Measurements from ENCODE around the gene VAV3. TPM values are rescaled to one million over a fixed set of nuclear protein-coding genes. Genes with fewer than 3 reads are reported as not detected.

The VAV3 gene
- total RNA-seq, 1 experiment from 2014 or later: 10.0 TPM

DNA sequence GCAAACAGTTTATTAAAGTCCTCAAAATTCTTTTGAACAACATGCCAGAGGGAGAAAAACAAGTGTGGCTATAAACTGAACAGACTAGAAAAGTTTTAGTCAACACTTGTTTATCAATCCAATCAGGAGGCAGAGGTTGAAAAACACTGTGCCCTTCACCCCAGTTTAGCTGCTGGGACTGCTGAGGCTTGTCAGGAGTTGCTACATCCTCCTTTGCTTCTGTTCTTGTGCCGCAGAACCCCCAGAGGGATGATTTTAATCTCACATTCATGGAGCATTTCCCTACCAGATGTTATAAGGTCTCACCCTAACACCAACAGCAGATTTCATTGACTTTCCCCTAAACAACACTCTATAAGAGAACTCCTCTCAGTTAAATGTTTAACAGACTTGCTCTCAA, 321.2 kb downstream of the VAV3 start:
- ATAC-seq: no peak
- Mint-ChIP-seq H3K9me3 (no peaks in the 10 kb centered on the region), H3K4me1 (no peaks in the 10 kb centered on the region)

DNA sequence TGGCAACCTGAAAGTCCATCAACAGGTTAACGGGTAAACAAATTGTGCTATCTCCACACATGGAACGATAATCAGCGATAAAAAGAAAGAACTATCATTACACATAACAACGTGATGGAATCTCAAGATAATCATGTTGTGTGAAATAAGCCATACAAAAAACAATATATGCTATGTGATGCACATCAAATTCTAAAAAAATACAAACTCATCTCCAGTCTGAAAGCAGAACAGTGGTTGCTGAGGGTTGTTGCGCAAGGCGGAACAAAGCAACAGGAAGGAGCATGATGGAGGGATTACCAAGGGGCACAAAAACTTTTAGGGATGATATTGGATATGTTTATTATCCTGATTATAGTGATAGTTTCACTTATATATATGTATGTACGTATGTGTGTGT, 324.8 kb downstream of the VAV3 start:
- Mint-ChIP-seq H3K4me1 (no peaks in the 10 kb centered on the region), H3K9me3 (no peaks in the 10 kb centered on the region), H3K27me3 (ENCODE audit: low read depth) (no peaks in the 10 kb centered on the region), H3K27ac (no peak overlapping the region), H3K4me3 (no peak overlapping the region), H3K36me3 (no peaks in the 10 kb centered on the region)
- ATAC-seq: no peak
- POLR2A ChIA-PET: no interaction called here
- no peak for DNase-seq (ENCODE audit: low spot score)
- TF ChIP-seq NR1H2 (CRISPR knock-in tag; IDR thresholded peaks at IDR 0.05) (no peak), TEAD1 (CRISPR knock-in tag; IDR thresholded peaks at IDR 0.05) (no peak), ZNF263 (CRISPR knock-in tag; IDR thresholded peaks at IDR 0.05; ENCODE audit: low read depth) (no peak), MYBL2 (CRISPR knock-in tag; IDR thresholded peaks at IDR 0.05) (no peak), IRF2 (CRISPR knock-in tag; IDR thresholded peaks at IDR 0.05; ENCODE audit: borderline replicate concordance, low read depth) (no peak), TEAD4 (CRISPR knock-in tag; IDR thresholded peaks at IDR 0.05) (no peak), ZNF317 (CRISPR knock-in tag; IDR thresholded peaks at IDR 0.05; ENCODE audit: borderline replicate concordance, low read depth) (no peak), ETV6 (CRISPR knock-in tag; IDR thresholded peaks at IDR 0.05) (no peak), TP53 (CRISPR knock-in tag; IDR thresholded peaks at IDR 0.05) (no peak)
- TF ChIP-seq, protein P1, sequence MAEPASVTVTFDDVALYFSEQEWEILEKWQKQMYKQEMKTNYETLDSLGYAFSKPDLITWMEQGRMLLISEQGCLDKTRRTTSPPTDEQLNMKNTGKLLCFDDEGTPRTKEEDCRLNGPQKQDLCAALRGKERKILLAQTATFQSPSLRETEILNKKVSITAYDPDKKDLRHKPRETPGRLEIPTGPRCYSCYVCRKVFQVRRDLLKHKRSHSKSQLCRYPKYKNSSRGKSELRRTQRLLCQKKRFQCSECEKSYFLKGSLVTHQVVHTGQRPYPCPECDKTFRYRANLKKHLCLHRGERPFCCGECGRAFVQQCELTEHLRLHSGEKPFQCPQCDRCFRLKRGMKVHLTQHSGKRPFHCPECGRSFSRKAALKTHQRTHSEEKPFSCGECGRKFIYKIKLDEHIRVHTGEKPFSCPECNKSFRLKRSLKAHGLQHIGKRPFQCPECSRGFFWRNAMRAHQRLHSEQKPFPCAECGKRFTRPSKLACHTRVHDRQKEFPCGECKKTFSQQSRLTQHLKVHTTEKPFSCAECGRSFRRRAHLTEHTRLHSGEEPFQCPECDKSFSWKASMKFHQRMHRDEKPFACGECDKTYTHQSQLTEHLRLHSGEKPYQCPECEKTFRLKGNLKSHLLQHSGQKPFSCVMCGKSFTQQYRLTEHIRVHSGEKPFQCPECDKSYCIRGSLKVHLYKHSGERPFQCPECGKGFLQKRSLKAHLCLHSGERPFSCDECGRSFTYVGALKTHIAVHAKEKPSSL (CRISPR knock-in tag; conservative IDR thresholded peaks at IDR 0.05): no peak
- CTCF ChIA-PET: interaction anchor here (1.1 kb wide), 1 partner anchor 327 kb away, joined by 4 read pairs; no protein-coding TSS in a partner anchor

More for the DNA sequence above, 321.2 kb downstream of the VAV3 start:
- POLR2A ChIA-PET: no interaction called here
- CTCF ChIA-PET: no interaction called here
- no peak for TF ChIP-seq GRHL2 (CRISPR knock-in tag; IDR thresholded peaks at IDR 0.05; ENCODE audit: insufficient replicate concordance, severe bottlenecking)
- no peak for TF ChIP-seq ZNF138 (CRISPR knock-in tag; conservative IDR thresholded peaks at IDR 0.05)
- TF ChIP-seq, protein P2, sequence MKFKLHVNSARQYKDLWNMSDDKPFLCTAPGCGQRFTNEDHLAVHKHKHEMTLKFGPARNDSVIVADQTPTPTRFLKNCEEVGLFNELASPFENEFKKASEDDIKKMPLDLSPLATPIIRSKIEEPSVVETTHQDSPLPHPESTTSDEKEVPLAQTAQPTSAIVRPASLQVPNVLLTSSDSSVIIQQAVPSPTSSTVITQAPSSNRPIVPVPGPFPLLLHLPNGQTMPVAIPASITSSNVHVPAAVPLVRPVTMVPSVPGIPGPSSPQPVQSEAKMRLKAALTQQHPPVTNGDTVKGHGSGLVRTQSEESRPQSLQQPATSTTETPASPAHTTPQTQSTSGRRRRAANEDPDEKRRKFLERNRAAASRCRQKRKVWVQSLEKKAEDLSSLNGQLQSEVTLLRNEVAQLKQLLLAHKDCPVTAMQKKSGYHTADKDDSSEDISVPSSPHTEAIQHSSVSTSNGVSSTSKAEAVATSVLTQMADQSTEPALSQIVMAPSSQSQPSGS (CRISPR knock-in tag; IDR thresholded peaks at IDR 0.05; ENCODE audit: borderline replicate concordance, low read depth): no peak
- no peak for TF ChIP-seq SMAD4 (CRISPR knock-in tag; IDR thresholded peaks at IDR 0.05)
- TF ChIP-seq ATF1 (CRISPR knock-in tag; IDR thresholded peaks at IDR 0.05): no peak
- H3K27me3 Mint-ChIP-seq (ENCODE audit: low read depth): no peaks in the 10 kb centered on the region
- H3K27ac Mint-ChIP-seq: no peak overlapping the region
- no peak overlapping the region for H3K4me3 Mint-ChIP-seq
- H3K36me3 Mint-ChIP-seq: no peaks in the 10 kb centered on the region
- DNase-seq (ENCODE audit: low spot score): no peak

DNA sequence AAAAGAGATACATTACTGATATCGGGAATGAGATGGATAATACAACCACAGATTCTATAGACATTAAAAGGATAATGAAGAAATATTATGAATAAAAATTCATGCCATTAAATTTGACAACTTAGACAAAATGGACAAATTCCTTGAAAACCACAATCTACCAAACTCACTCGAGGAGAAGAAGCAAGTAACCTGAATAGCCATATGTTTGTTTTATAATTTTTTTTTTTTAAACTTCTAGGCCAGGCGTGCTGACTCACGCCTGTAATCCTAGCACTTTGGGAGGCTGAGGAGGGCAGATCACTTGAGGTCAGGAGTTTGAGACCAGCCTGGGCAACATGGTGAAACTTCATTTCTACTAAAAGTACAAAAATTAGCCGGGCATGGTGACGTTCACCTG, 327.9 kb downstream of the VAV3 start:
- 0 out of 2 replicates have a peak, but pooled peaks cover 4% of the 10 kb centered on the region for H3K4me1 Mint-ChIP-seq
- H3K9me3 Mint-ChIP-seq: 0 out of 2 replicates have a peak, but pooled peaks cover 3% of the 10 kb centered on the region
- H3K36me3 Mint-ChIP-seq: 0 out of 2 replicates have a peak, but pooled peaks cover 2% of the 10 kb centered on the region
- H3K27ac Mint-ChIP-seq: no peak overlapping the region
- ChIA-PET CTCF (no interaction called here), POLR2A (no interaction called here)
- no peak overlapping the region for H3K4me3 Mint-ChIP-seq
- DNase-seq (ENCODE audit: low spot score) (no peak), ATAC-seq (no peak)
- TF ChIP-seq, protein P3, sequence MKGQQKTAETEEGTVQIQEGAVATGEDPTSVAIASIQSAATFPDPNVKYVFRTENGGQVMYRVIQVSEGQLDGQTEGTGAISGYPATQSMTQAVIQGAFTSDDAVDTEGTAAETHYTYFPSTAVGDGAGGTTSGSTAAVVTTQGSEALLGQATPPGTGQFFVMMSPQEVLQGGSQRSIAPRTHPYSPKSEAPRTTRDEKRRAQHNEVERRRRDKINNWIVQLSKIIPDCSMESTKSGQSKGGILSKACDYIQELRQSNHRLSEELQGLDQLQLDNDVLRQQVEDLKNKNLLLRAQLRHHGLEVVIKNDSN (CRISPR knock-in tag; IDR thresholded peaks at IDR 0.05): no peak
- H3K27me3 Mint-ChIP-seq (ENCODE audit: low read depth): no peaks in the 10 kb centered on the region

DNA sequence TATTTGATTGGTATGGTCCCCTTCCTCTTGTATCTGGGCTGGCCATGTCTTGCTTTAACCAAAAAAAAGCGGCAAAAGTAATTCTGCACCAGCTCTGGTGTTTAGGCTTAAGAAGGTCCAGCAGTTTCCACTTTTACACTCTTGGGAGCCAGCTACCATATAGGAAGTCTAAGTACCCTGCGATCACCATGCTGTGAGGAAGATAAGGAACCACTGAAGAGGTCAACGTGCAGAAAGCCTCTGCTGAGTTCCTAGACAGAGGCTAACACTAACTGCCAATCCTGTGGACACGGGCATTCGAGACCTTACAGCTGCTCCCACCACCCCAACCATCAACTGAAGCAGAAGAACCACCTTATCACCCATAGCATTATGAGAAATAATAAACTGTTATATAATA, 331.4 kb downstream of the VAV3 start:
- Mint-ChIP-seq H3K9me3 (0 out of 2 replicates have a peak, but pooled peaks cover 3% of the 10 kb centered on the region), H3K27ac (no peak overlapping the region), H3K4me3 (no peak overlapping the region), H3K27me3 (ENCODE audit: low read depth) (no peaks in the 10 kb centered on the region), H3K4me1 (0 out of 2 replicates have a peak, but pooled peaks cover 4% of the 10 kb centered on the region), H3K36me3 (0 out of 2 replicates have a peak, but pooled peaks cover 2% of the 10 kb centered on the region)
- TF ChIP-seq, protein P4, sequence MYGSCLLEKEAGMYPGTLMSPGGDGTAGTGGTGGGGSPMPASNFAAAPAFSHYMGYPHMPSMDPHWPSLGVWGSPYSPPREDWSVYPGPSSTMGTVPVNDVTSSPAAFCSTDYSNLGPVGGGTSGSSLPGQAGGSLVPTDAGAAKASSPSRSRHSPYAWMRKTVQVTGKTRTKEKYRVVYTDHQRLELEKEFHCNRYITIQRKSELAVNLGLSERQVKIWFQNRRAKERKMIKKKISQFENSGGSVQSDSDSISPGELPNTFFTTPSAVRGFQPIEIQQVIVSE (CRISPR knock-in tag; IDR thresholded peaks at IDR 0.05; ENCODE audit: borderline replicate concordance): no peak
- no peak for TF ChIP-seq ZNF317 (CRISPR knock-in tag; IDR thresholded peaks at IDR 0.05; ENCODE audit: borderline replicate concordance, low read depth)
- no peak for TF ChIP-seq NR3C1 (CRISPR knock-in tag; conservative IDR thresholded peaks at IDR 0.05; ENCODE audit: low read depth)
- TF ChIP-seq SMAD3 (CRISPR knock-in tag; IDR thresholded peaks at IDR 0.05; ENCODE audit: borderline replicate concordance): no peak
- TF ChIP-seq PRRX2 (CRISPR knock-in tag; IDR thresholded peaks at IDR 0.05): no peak
- TF ChIP-seq GRHL2 (CRISPR knock-in tag; IDR thresholded peaks at IDR 0.05; ENCODE audit: insufficient replicate concordance, severe bottlenecking): no peak
- TF ChIP-seq, protein P5, sequence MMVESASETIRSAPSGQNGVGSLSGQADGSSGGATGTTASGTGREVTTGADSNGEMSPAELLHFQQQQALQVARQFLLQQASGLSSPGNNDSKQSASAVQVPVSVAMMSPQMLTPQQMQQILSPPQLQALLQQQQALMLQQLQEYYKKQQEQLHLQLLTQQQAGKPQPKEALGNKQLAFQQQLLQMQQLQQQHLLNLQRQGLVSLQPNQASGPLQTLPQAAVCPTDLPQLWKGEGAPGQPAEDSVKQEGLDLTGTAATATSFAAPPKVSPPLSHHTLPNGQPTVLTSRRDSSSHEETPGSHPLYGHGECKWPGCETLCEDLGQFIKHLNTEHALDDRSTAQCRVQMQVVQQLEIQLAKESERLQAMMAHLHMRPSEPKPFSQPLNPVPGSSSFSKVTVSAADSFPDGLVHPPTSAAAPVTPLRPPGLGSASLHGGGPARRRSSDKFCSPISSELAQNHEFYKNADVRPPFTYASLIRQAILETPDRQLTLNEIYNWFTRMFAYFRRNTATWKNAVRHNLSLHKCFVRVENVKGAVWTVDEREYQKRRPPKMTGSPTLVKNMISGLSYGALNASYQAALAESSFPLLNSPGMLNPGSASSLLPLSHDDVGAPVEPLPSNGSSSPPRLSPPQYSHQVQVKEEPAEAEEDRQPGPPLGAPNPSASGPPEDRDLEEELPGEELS (CRISPR knock-in tag; IDR thresholded peaks at IDR 0.05): no peak
- TF ChIP-seq ZNF121 (CRISPR knock-in tag; IDR thresholded peaks at IDR 0.05): no peak
- no peak for TF ChIP-seq MYBL2 (CRISPR knock-in tag; IDR thresholded peaks at IDR 0.05)
- TF ChIP-seq ZNF416 (CRISPR knock-in tag; IDR thresholded peaks at IDR 0.05): no peak
- ATAC-seq (no peak), DNase-seq (ENCODE audit: low spot score) (no peak)
- POLR2A ChIA-PET: no interaction called here
- CTCF ChIA-PET: no interaction called here

Data from WTC11 (cell line).